ENCODE data around the gene MCC.

Gene MCC

DNA sequence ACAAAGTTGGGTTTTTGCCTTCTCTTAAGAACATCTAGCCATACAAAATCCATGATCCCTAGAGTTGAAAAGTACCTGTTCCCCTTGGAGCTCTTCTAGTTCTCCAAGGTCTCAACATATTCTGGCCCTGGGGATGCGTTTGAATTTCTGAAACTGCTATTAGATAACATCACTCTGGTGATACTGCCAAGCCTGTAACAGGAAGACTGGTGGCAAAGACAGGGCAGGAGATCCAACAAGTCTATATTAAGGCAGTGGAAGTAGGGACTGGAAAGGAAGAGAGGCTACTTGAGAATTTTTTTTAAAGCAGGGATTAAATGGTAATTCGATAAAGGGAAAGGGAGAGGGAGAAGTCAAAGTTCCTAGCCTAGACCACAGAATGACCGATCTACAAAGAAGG, 264.9 kb downstream of the MCC start:
- DNase-seq (ENCODE audit: low read depth in 1 of 2, low spot score in 1 of 2): no peak
- no peak overlapping the region for H3K27ac ChIP-seq (replicated peaks)
- H3K4me3 ChIP-seq (replicated peaks; ENCODE audit: insufficient read depth, low read length): no peak overlapping the region
- no peak for TF ChIP-seq GABPA (IDR thresholded peaks at IDR 0.05; ENCODE audit: low read depth)
- no peak for TF ChIP-seq SPI1 (IDR thresholded peaks at IDR 0.05; ENCODE audit: borderline replicate concordance, low read depth)
- no peak for TF ChIP-seq POLR2AphosphoS5 (IDR thresholded peaks at IDR 0.05; ENCODE audit: low read depth)
- TF ChIP-seq CTCF (IDR thresholded peaks at IDR 0.05; ENCODE audit: insufficient read depth, low read length): no peak
- TF ChIP-seq, protein P1, sequence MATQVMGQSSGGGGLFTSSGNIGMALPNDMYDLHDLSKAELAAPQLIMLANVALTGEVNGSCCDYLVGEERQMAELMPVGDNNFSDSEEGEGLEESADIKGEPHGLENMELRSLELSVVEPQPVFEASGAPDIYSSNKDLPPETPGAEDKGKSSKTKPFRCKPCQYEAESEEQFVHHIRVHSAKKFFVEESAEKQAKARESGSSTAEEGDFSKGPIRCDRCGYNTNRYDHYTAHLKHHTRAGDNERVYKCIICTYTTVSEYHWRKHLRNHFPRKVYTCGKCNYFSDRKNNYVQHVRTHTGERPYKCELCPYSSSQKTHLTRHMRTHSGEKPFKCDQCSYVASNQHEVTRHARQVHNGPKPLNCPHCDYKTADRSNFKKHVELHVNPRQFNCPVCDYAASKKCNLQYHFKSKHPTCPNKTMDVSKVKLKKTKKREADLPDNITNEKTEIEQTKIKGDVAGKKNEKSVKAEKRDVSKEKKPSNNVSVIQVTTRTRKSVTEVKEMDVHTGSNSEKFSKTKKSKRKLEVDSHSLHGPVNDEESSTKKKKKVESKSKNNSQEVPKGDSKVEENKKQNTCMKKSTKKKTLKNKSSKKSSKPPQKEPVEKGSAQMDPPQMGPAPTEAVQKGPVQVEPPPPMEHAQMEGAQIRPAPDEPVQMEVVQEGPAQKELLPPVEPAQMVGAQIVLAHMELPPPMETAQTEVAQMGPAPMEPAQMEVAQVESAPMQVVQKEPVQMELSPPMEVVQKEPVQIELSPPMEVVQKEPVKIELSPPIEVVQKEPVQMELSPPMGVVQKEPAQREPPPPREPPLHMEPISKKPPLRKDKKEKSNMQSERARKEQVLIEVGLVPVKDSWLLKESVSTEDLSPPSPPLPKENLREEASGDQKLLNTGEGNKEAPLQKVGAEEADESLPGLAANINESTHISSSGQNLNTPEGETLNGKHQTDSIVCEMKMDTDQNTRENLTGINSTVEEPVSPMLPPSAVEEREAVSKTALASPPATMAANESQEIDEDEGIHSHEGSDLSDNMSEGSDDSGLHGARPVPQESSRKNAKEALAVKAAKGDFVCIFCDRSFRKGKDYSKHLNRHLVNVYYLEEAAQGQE (IDR thresholded peaks at IDR 0.05; ENCODE audit: insufficient replicate concordance, low read depth): no peak
- H3K27me3 ChIP-seq (ENCODE audit: insufficient read depth, poor library complexity, severe bottlenecking): no peaks in the 10 kb centered on the region

GRCh38 chr5:113221294-113222176, 266.7 kb downstream of the MCC start:
- Histone ChIP-seq H3K4me3 (replicated peaks; ENCODE audit: insufficient read depth, low read length) (no peak overlapping the region), H3K27ac (replicated peaks) (no peak overlapping the region)
- DNase-seq (ENCODE audit: low read depth in 1 of 2, low spot score in 1 of 2): no peak

GRCh38 chr5:113219695-113220094, 268.6 kb downstream of the MCC start:
- no peak for DNase-seq (ENCODE audit: low read depth in 1 of 2, low spot score in 1 of 2)
- TF ChIP-seq CTCF (IDR thresholded peaks at IDR 0.05; ENCODE audit: insufficient read depth, low read length): no peak
- TF ChIP-seq, protein P1 (IDR thresholded peaks at IDR 0.05; ENCODE audit: insufficient replicate concordance, low read depth): no peak
- TF ChIP-seq GABPA (IDR thresholded peaks at IDR 0.05; ENCODE audit: low read depth): no peak
- TF ChIP-seq SPI1 (IDR thresholded peaks at IDR 0.05; ENCODE audit: borderline replicate concordance, low read depth): no peak
- TF ChIP-seq POLR2AphosphoS5 (IDR thresholded peaks at IDR 0.05; ENCODE audit: low read depth): no peak

More at GRCh38 chr5:113221294-113222176, 266.7 kb downstream of the MCC start:
- TF ChIP-seq CTCF (IDR thresholded peaks at IDR 0.05; ENCODE audit: insufficient read depth, low read length) (no peak), GABPA (IDR thresholded peaks at IDR 0.05; ENCODE audit: low read depth) (no peak), SPI1 (IDR thresholded peaks at IDR 0.05; ENCODE audit: borderline replicate concordance, low read depth) (no peak), POLR2AphosphoS5 (IDR thresholded peaks at IDR 0.05; ENCODE audit: low read depth) (no peak)
- TF ChIP-seq, protein P1 (IDR thresholded peaks at IDR 0.05; ENCODE audit: insufficient replicate concordance, low read depth): no peak
- no peaks in the 10 kb centered on the region for H3K27me3 ChIP-seq (ENCODE audit: insufficient read depth, poor library complexity, severe bottlenecking)

More at GRCh38 chr5:113219695-113220094, 268.6 kb downstream of the MCC start:
- Histone ChIP-seq H3K27me3 (ENCODE audit: insufficient read depth, poor library complexity, severe bottlenecking) (no peaks in the 10 kb centered on the region), H3K4me3 (replicated peaks; ENCODE audit: insufficient read depth, low read length) (no peak overlapping the region), H3K27ac (replicated peaks) (no peak overlapping the region)
